Nephron (organoid): ENCODE measurements around the gene ST3GAL4.

Source experiments
- H3K27ac Mint-ChIP-seq, 3 experiments: 2 replicates each; pipeline ENCODE4 v1.8.0; 2020; ENCODE audit warnings: mixed read lengths in 3 of 3, mild to moderate bottlenecking in 2 of 3, moderate library complexity in 1 of 3
- H3K27me3 Mint-ChIP-seq: 2 replicates; pipeline ENCODE4 v1.8.0; 2021; ENCODE audit warnings: low read depth, mild to moderate bottlenecking, moderate library complexity, mixed read lengths
- H3K36me3 Mint-ChIP-seq: 2 replicates; pipeline ENCODE4 v1.8.0; 2020; ENCODE audit warnings: low read depth, mixed read lengths
- H3K4me1 Mint-ChIP-seq: 2 replicates; pipeline ENCODE4 v1.8.0; 2020; ENCODE audit warnings: mixed read lengths
- H3K4me3 Mint-ChIP-seq, 3 experiments: 2 replicates each; pipeline ENCODE4 v1.8.0; 2020; ENCODE audit warnings: mild to moderate bottlenecking in 3 of 3, mixed read lengths in 3 of 3, moderate library complexity in 2 of 3
- H3K9me3 Mint-ChIP-seq: 2 replicates; pipeline ENCODE4 v1.8.0; 2020; ENCODE audit warnings: mixed read lengths
- TF ChIP-seq, protein P1 (sequence below), 3 experiments: fragments of 200-600 bp; sonication (generic); IDR thresholded peaks; one replicate each; pipeline ENCODE4 v1.5.0; 2021; ENCODE audit warnings: antibody characterized with exemption in 3 of 3; ENCODE audit not compliant: unreplicated experiment in 3 of 3

ST3GAL4 gene

DNA sequence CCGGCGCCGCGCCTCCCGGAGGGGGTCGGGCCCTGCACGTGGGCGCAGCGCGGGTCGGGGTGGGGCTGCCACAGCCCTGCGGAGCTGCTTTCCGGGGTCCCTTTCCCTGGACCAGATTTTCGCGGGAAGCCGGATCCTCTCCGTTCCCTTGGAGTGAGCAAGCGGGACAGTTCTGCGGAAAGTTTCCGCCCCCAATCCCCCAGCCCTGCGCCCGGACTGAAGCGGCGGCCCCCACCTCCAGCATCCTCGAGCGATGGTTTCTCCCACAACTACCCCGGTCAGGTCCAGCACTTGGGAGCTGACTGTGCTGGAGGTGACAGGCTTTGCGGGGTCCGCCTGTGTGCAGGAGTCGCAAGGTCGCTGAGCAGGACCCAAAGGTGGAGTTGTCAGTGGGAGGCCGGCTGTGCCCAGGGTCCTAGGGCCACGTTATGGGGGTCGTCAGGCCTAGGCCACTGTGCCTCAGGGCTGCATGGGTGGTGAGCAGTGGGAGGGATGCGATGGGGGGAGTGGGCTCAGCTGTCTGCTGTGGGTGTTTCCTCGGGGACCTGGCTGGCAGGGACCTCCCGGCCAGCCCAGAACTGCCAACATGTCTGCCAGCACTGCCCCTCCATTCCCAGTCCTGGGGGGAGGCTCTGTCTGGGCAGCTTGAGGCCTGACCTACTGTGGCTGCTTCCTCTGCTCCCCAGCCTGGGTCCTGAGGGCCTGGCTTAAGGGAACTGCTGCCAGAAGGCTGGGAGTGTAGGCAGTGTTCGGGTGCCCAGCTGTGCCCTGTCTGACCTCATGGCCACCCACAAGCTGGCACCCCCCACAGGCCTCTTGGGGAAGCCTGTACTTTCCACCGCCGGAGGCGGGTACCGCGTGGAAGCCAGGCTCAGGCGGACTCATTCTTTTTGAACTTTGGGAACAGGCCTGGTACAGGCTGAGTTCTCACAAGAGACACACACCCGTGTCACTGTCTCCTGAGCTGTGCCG, 726 bp downstream of the ST3GAL4 start:
- H3K27me3 Mint-ChIP-seq = no peaks in the 10 kb centered on the region
- H3K4me1 Mint-ChIP-seq = peaks cover 70% of the 10 kb centered on the region
- TF ChIP-seq, protein P1, sequence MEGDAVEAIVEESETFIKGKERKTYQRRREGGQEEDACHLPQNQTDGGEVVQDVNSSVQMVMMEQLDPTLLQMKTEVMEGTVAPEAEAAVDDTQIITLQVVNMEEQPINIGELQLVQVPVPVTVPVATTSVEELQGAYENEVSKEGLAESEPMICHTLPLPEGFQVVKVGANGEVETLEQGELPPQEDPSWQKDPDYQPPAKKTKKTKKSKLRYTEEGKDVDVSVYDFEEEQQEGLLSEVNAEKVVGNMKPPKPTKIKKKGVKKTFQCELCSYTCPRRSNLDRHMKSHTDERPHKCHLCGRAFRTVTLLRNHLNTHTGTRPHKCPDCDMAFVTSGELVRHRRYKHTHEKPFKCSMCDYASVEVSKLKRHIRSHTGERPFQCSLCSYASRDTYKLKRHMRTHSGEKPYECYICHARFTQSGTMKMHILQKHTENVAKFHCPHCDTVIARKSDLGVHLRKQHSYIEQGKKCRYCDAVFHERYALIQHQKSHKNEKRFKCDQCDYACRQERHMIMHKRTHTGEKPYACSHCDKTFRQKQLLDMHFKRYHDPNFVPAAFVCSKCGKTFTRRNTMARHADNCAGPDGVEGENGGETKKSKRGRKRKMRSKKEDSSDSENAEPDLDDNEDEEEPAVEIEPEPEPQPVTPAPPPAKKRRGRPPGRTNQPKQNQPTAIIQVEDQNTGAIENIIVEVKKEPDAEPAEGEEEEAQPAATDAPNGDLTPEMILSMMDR (IDR thresholded peaks at IDR 0.05; ENCODE audit: unreplicated experiment in 3 of 3) = no peak
- peak overlapping the region; percentile 80 to 90 (median 86) for H3K4me3 Mint-ChIP-seq
- no peaks in the 10 kb centered on the region for H3K9me3 Mint-ChIP-seq
- no peaks in the 10 kb centered on the region for H3K36me3 Mint-ChIP-seq
- peak overlapping the region; percentile 52 to 94 (median 84) for H3K27ac Mint-ChIP-seq

DNA sequence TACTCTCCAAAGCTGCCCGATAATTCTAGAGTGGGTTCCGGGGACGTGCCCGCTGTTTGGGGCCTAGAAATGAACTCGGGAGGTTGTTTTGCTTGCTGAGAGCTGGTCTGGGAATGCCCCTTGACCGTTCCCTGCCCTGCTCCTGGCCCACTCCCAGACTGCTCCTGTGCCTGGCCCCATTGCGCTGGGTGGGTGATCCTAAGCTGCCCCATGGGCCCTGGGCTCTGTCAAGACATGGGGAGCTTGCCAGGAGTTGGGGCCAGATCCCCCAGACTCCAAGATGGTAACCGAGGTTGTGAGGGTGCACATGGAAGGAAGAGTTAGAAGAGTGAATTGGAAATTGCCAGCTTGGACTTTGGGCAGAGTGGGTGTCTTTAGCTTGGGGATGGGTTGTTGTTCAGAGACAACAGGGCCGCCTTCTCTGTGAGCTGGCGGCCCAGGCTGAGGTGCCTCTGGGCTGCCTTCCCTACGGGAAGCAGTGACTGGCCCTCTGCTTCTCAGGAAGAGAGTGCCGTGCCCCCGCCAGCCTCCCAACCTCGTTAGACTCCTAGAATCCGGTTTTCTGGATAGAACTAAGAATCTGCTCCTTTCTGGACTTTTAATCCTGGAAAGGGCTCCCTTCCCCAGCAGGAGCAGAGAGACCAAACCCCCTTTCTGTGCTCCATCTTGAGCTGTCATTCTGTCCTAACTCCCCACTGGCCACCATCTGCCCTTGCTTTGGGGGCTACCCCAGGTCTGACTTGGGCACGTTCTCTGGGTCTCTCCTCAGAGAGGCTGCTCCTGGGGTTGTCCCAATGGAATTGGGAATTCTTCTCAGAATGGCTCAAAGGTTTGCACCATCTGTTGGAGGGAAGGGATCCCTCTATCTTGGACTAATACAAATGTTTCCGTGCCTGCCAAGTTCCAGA, 1.8 kb downstream of the ST3GAL4 start:
- no peaks in the 10 kb centered on the region for H3K27me3 Mint-ChIP-seq
- H3K36me3 Mint-ChIP-seq = no peaks in the 10 kb centered on the region
- no peaks in the 10 kb centered on the region for H3K9me3 Mint-ChIP-seq
- peak overlapping the region; percentile 80 to 90 (median 86) for H3K4me3 Mint-ChIP-seq
- peak overlapping the region; percentile 62 to 94 (median 84) for H3K27ac Mint-ChIP-seq
- peaks cover 71% of the 10 kb centered on the region for H3K4me1 Mint-ChIP-seq
- TF ChIP-seq, protein P1 (IDR thresholded peaks at IDR 0.05; ENCODE audit: unreplicated experiment in 3 of 3) = no peak

DNA sequence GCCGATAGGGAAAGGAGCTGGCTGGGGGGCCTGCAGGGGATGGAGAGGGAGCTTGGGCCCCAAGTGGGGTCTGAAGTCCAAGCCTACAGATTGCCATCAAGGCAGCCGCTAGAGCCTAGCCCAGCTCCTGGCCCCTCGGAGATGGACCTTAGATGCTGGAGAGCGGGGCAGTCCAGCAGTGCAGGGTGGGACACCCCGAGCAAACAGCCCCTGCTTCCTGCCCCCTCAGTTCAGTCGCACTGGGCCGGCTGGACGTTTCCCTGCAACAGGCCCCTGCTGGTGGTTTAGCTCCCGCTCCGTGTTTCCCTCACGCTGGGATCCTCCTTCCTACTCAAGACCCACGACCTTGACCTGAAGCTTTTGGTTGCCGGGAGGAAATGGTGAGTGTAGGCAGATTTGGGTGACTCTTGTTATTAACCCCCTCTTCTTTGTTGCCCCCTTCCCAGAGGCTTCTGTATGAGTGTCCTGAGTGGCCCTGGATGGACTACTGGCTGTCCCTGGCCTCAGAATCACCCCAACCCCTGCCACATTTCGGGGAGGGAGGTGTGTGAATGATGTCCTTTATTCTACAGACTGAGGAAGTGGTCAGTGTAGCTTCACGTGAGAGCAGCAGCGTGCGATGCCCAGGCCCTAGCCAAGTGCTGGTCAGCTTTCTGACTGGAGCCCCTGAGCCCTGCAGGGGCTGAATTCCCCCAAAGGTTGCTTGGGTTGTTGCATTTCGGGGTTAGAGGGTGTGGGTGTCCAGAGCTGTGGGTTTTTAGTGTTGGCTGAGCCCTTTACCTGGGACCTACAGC, 2.7 kb downstream of the ST3GAL4 start:
- no peaks in the 10 kb centered on the region for H3K9me3 Mint-ChIP-seq
- peak overlapping the region; percentile 62 to 94 (median 84) for H3K27ac Mint-ChIP-seq
- peaks cover 71% of the 10 kb centered on the region for H3K4me1 Mint-ChIP-seq
- peak overlapping the region; percentile 80 to 90 (median 86) for H3K4me3 Mint-ChIP-seq
- TF ChIP-seq, protein P1 (IDR thresholded peaks at IDR 0.05; ENCODE audit: unreplicated experiment in 3 of 3) = no peak
- no peaks in the 10 kb centered on the region for H3K27me3 Mint-ChIP-seq
- H3K36me3 Mint-ChIP-seq = no peaks in the 10 kb centered on the region

- TF ChIP-seq, protein P1 (IDR thresholded peaks at IDR 0.05; ENCODE audit: unreplicated experiment in 3 of 3) = no peak
- H3K27me3 Mint-ChIP-seq = no peaks in the 10 kb centered on the region
- peaks cover 68% of the 10 kb centered on the region for H3K4me1 Mint-ChIP-seq
- no peaks in the 10 kb centered on the region for H3K36me3 Mint-ChIP-seq
- H3K4me3 Mint-ChIP-seq = peak overlapping the region in 2 of 3 experiments; percentile 35 to 69
- no peaks in the 10 kb centered on the region for H3K9me3 Mint-ChIP-seq
- peak overlapping the region in 2 of 3 experiments; percentile 73 to 76 for H3K27ac Mint-ChIP-seq
These were observed 3.3 kb downstream of the ST3GAL4 start for GRCh38 chr11:126358763-126359160.

- Mint-ChIP-seq H3K4me3 (peak overlapping the region in 2 of 3 experiments; percentile 40 to 69), H3K36me3 (no peaks in the 10 kb centered on the region), H3K27ac (peak overlapping the region in 2 of 3 experiments; percentile 73 to 76), H3K27me3 (no peaks in the 10 kb centered on the region), H3K9me3 (no peaks in the 10 kb centered on the region), H3K4me1 (peaks cover 62% of the 10 kb centered on the region)
- TF ChIP-seq, protein P1 (IDR thresholded peaks at IDR 0.05; ENCODE audit: unreplicated experiment in 3 of 3) = no peak
These were observed 4.1 kb downstream of the ST3GAL4 start for GRCh38 chr11:126359431-126360048.
